HepG2 (cell line): ENCODE measurements around the gene PSMD8.

Experiments used
- KDM4B ChIP-seq: sonication (generic); formaldehyde crosslinking; IDR thresholded peaks from 2 replicates; pipeline ENCODE4 v1.4.0; 2020; ENCODE audit warnings: missing genetic modification reagents
- NFRKB ChIP-seq: fragments of 450-650 bp; IDR thresholded peaks from 2 replicates; pipeline ENCODE4 v1.6.1; 2017
- TF ChIP-seq, protein P1 (sequence below): sonication (generic); formaldehyde crosslinking; IDR thresholded peaks from 2 replicates; pipeline ENCODE4 v1.4.0; 2020; ENCODE audit warnings: missing genetic modification reagents
- TF ChIP-seq, protein P2 (sequence below), 2 experiments: fragments of 450-650 bp in 1 of 2; sonication (generic) in 1 of 2; formaldehyde crosslinking in 1 of 2; IDR thresholded peaks; 2 replicates each; pipeline versions ENCODE4 v1.6.1 to v1.8.0; 2016 to 2022; ENCODE audit warnings: antibody characterized with exemption in 1 of 2, mild to moderate bottlenecking in 1 of 2, missing genetic modification reagents in 1 of 2

DNA sequence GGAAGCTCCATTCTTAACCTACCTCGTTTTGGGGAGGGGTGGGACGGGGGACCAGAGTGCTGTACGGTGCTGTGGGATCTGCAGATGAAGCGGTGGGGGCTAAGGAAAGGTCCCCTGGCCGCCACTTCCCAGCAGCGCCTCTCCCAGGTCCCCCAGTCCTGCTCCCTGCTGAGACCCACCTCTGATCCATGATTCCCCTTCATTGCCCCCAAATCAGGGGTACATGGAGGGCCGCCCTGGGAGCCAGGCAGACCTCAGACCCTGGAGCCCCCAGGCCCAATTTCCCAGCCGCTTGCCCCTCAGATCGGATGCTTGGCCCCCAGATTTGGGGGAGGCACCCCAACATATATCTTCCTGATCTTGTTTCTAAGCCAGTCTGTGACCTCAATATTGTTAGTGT is 24.7 kb downstream of the PSMD8 start:
- no peak for TF ChIP-seq NFRKB
- TF ChIP-seq, protein P1, sequence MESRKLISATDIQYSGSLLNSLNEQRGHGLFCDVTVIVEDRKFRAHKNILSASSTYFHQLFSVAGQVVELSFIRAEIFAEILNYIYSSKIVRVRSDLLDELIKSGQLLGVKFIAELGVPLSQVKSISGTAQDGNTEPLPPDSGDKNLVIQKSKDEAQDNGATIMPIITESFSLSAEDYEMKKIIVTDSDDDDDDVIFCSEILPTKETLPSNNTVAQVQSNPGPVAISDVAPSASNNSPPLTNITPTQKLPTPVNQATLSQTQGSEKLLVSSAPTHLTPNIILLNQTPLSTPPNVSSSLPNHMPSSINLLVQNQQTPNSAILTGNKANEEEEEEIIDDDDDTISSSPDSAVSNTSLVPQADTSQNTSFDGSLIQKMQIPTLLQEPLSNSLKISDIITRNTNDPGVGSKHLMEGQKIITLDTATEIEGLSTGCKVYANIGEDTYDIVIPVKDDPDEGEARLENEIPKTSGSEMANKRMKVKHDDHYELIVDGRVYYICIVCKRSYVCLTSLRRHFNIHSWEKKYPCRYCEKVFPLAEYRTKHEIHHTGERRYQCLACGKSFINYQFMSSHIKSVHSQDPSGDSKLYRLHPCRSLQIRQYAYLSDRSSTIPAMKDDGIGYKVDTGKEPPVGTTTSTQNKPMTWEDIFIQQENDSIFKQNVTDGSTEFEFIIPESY = no peak
- TF ChIP-seq, protein P2, sequence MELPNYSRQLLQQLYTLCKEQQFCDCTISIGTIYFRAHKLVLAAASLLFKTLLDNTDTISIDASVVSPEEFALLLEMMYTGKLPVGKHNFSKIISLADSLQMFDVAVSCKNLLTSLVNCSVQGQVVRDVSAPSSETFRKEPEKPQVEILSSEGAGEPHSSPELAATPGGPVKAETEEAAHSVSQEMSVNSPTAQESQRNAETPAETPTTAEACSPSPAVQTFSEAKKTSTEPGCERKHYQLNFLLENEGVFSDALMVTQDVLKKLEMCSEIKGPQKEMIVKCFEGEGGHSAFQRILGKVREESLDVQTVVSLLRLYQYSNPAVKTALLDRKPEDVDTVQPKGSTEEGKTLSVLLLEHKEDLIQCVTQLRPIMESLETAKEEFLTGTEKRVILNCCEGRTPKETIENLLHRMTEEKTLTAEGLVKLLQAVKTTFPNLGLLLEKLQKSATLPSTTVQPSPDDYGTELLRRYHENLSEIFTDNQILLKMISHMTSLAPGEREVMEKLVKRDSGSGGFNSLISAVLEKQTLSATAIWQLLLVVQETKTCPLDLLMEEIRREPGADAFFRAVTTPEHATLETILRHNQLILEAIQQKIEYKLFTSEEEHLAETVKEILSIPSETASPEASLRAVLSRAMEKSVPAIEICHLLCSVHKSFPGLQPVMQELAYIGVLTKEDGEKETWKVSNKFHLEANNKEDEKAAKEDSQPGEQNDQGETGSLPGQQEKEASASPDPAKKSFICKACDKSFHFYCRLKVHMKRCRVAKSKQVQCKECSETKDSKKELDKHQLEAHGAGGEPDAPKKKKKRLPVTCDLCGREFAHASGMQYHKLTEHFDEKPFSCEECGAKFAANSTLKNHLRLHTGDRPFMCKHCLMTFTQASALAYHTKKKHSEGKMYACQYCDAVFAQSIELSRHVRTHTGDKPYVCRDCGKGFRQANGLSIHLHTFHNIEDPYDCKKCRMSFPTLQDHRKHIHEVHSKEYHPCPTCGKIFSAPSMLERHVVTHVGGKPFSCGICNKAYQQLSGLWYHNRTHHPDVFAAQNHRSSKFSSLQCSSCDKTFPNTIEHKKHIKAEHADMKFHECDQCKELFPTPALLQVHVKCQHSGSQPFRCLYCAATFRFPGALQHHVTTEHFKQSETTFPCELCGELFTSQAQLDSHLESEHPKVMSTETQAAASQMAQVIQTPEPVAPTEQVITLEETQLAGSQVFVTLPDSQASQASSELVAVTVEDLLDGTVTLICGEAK (IDR thresholded peaks at IDR 0.05) = no peak
- TF ChIP-seq, protein P2 (CRISPR knock-in tag; IDR thresholded peaks at IDR 0.05) = no peak
- TF ChIP-seq KDM4B = no peak
